HEK293 (cell line): ENCODE data around the gene KLHDC3.
"Not testable (repeated sequence)": the region's sequence is repeated elsewhere in the genome, so short reads cannot be mapped to it uniquely, and the experiment has no call there.

Experiments
- CTCF ChIA-PET: fragments of 350-600 bp; formaldehyde crosslinking; extraction: SDS; loops from one replicate; lab custom pipeline; 2021; ENCODE audit warnings: antibody characterized with exemption; lab: Yijun Ruan, JAX
- POLR2A ChIA-PET: fragments of 300-600 bp; formaldehyde crosslinking; extraction: SDS; loops from one replicate; lab custom pipeline; 2020; ENCODE audit warnings: antibody characterized with exemption, inconsistent platforms; lab: Yijun Ruan, JAX
- H3K27ac ChIP-seq: fragments of 200-500 bp; sonication (Bioruptor generic); 2 replicates; pipeline ENCODE4 v1.5.1; 2014; ENCODE audit warnings: low read depth, low read length, control low read depth, inconsistent platforms; ENCODE audit errors: extremely low read depth
- H3K36me3 ChIP-seq, 2 experiments: fragments of 200-500 bp in 1 of 2; sonication (Bioruptor generic) in 1 of 2; 1 replicate in 1 of 2; 2 replicates in 1 of 2; pipeline ENCODE4 v1.5.1; 2014 to 2017; ENCODE audit warnings: inconsistent platforms in 2 of 2, low read length in 2 of 2; ENCODE audit not compliant: control insufficient read depth in 2 of 2, insufficient read depth in 1 of 2
- H3K4me1 ChIP-seq: fragments of 200-500 bp; sonication (Bioruptor generic); 2 replicates; pipeline ENCODE4 v1.5.1; 2014; ENCODE audit warnings: mild to moderate bottlenecking, low read length, inconsistent platforms; ENCODE audit not compliant: control insufficient read depth, insufficient read depth
- H3K4me3 ChIP-seq: 2 replicates; pipeline ENCODE4 v1.5.1; 2011; ENCODE audit warnings: low read depth, mild to moderate bottlenecking, control low read depth, low read length, moderate library complexity
- H3K9me3 ChIP-seq: fragments of 200-500 bp; sonication (Bioruptor generic); 2 replicates; pipeline ENCODE4 v1.5.1; 2014; ENCODE audit warnings: low read depth, low read length, inconsistent platforms; ENCODE audit not compliant: control insufficient read depth, insufficient read depth
- FEZF1 ChIP-seq: fragments of 450-650 bp; formaldehyde crosslinking; IDR thresholded peaks from 2 replicates; pipeline ENCODE4 v1.5.1; 2016; ENCODE audit warnings: missing biosample characterization, missing genetic modification characterization
- HOXC10 ChIP-seq: sonication (generic); formaldehyde crosslinking; IDR thresholded peaks from 2 replicates; pipeline ENCODE4 v1.8.1; 2023; ENCODE audit warnings: mild to moderate bottlenecking, missing genetic modification reagents
- HOXD13 ChIP-seq: sonication (generic); formaldehyde crosslinking; IDR thresholded peaks from 2 replicates; pipeline ENCODE4 v1.8.0; 2022; ENCODE audit warnings: missing genetic modification reagents, borderline replicate concordance
- KLF7 ChIP-seq: fragments of 450-650 bp; formaldehyde crosslinking; IDR thresholded peaks from 2 replicates; pipeline ENCODE4 v1.5.1; 2016; ENCODE audit warnings: missing biosample characterization, missing genetic modification characterization, borderline replicate concordance
- OSR2 ChIP-seq: fragments of 450-650 bp; formaldehyde crosslinking; IDR thresholded peaks from 2 replicates; pipeline ENCODE4 v1.5.1; 2016; ENCODE audit warnings: missing biosample characterization, missing genetic modification characterization
- SP7 ChIP-seq: fragments of 450-650 bp; formaldehyde crosslinking; IDR thresholded peaks from 2 replicates; pipeline ENCODE4 v1.5.1; 2016; ENCODE audit warnings: missing biosample characterization, missing genetic modification characterization
- TRIM28 ChIP-seq: IDR thresholded peaks from 2 replicates; pipeline ENCODE4 v1.6.1; 2011; ENCODE audit warnings: low read length, control low read depth, borderline replicate concordance
- YY2 ChIP-seq: fragments of 450-650 bp; formaldehyde crosslinking; IDR thresholded peaks from 2 replicates; pipeline ENCODE4 v1.5.1; 2016; ENCODE audit warnings: missing biosample characterization, missing genetic modification characterization
- ZBTB8A ChIP-seq: fragments of 450-650 bp; formaldehyde crosslinking; IDR thresholded peaks from 2 replicates; pipeline ENCODE4 v1.5.1; 2016; ENCODE audit warnings: missing biosample characterization, missing genetic modification characterization
- ZNF112 ChIP-seq: fragments of 450-650 bp; formaldehyde crosslinking; IDR thresholded peaks from 2 replicates; pipeline ENCODE4 v1.5.0; 2017; ENCODE audit warnings: missing biosample characterization, missing genetic modification characterization
- ZNF140 ChIP-seq: fragments of 450-650 bp; formaldehyde crosslinking; IDR thresholded peaks from 2 replicates; pipeline ENCODE4 v1.5.1; 2016; ENCODE audit warnings: missing biosample characterization, missing genetic modification characterization
- ZNF23 ChIP-seq: fragments of 450-650 bp; formaldehyde crosslinking; IDR thresholded peaks from 2 replicates; pipeline ENCODE4 v1.5.1; 2016; ENCODE audit warnings: missing biosample characterization, missing genetic modification characterization, borderline replicate concordance
- ZNF302 ChIP-seq: fragments of 450-650 bp; formaldehyde crosslinking; IDR thresholded peaks from 2 replicates; pipeline ENCODE4 v1.5.1; 2016; ENCODE audit warnings: missing biosample characterization, missing genetic modification characterization, low read depth
- ZNF341 ChIP-seq: fragments of 450-650 bp; formaldehyde crosslinking; IDR thresholded peaks from 2 replicates; pipeline ENCODE4; 2016; ENCODE audit warnings: low read depth, missing biosample characterization, missing genetic modification characterization
- ZNF350 ChIP-seq: fragments of 450-650 bp; formaldehyde crosslinking; IDR thresholded peaks from 2 replicates; pipeline ENCODE4 v1.5.0; 2017; ENCODE audit warnings: missing biosample characterization, mild to moderate bottlenecking, missing genetic modification characterization
- ZNF354C ChIP-seq: fragments of 450-650 bp; formaldehyde crosslinking; IDR thresholded peaks from 2 replicates; pipeline ENCODE4 v1.5.1; 2016; ENCODE audit warnings: missing biosample characterization, missing genetic modification characterization, low read depth, borderline replicate concordance
- ZNF37A ChIP-seq: fragments of 450-650 bp; IDR thresholded peaks from 2 replicates; pipeline ENCODE4 v1.5.1; 2018; ENCODE audit warnings: missing biosample characterization, missing genetic modification characterization
- ZNF391 ChIP-seq: fragments of 450-650 bp; formaldehyde crosslinking; IDR thresholded peaks from 2 replicates; pipeline ENCODE4 v1.5.1; 2016; ENCODE audit warnings: low read depth, missing biosample characterization, missing genetic modification characterization, borderline replicate concordance
- ZNF433 ChIP-seq: fragments of 450-650 bp; formaldehyde crosslinking; IDR thresholded peaks from 2 replicates; pipeline ENCODE4 v1.5.1; 2016; ENCODE audit warnings: missing biosample characterization, missing genetic modification characterization, low read depth
- ZNF513 ChIP-seq: fragments of 450-650 bp; IDR thresholded peaks from 2 replicates; pipeline ENCODE4 v1.5.1; 2018; ENCODE audit warnings: missing biosample characterization, missing genetic modification characterization
- ZNF558 ChIP-seq: fragments of 450-650 bp; formaldehyde crosslinking; IDR thresholded peaks from 2 replicates; pipeline ENCODE4 v1.5.1; 2016; ENCODE audit warnings: missing biosample characterization, missing genetic modification characterization
- ZNF664 ChIP-seq: fragments of 450-650 bp; formaldehyde crosslinking; IDR thresholded peaks from 2 replicates; pipeline ENCODE4 v1.5.1; 2016; ENCODE audit warnings: missing biosample characterization, missing genetic modification characterization
- ZNF670 ChIP-seq: fragments of 450-650 bp; formaldehyde crosslinking; IDR thresholded peaks from 2 replicates; pipeline ENCODE4 v1.5.1; 2016; ENCODE audit warnings: missing biosample characterization, missing genetic modification characterization, low read depth
- ZNF768 ChIP-seq: fragments of 450-650 bp; formaldehyde crosslinking; IDR thresholded peaks from 2 replicates; pipeline ENCODE4 v1.5.1; 2018; ENCODE audit warnings: missing biosample characterization, mild to moderate bottlenecking, missing genetic modification characterization
- ZSCAN5A ChIP-seq: fragments of 450-650 bp; formaldehyde crosslinking; IDR thresholded peaks from 2 replicates; pipeline ENCODE4 v1.5.1; 2016; ENCODE audit warnings: missing biosample characterization, missing genetic modification characterization
- TF ChIP-seq, protein P1 (sequence below): fragments of 450-650 bp; formaldehyde crosslinking; IDR thresholded peaks from 2 replicates; pipeline ENCODE4 v1.5.1; 2016; ENCODE audit warnings: missing biosample characterization, missing genetic modification characterization, low read depth

The KLHDC3 gene

GRCh38 chr6:42993445-42993844, 20.6 kb upstream of the KLHDC3 start (continued):
- TF ChIP-seq ZNF391 (tag by site-specific recombination): no peak
- no peak for TF ChIP-seq ZNF768 (tag by site-specific recombination)
- no peak for TF ChIP-seq HOXC10
- no peak for TF ChIP-seq ZNF513
- TF ChIP-seq ZNF350 (tag by site-specific recombination): no peak
- TF ChIP-seq ZNF433 (tag by site-specific recombination): no peak
- no peak for TF ChIP-seq ZNF23 (tag by site-specific recombination)
- TF ChIP-seq, all 188 proteins: peak for 0

GRCh38 chr6:42996513-42996912, 17.5 kb upstream of the KLHDC3 start:
- Histone ChIP-seq H3K4me1 (no peaks in the 10 kb centered on the region), H3K4me3 (no peak overlapping the region), H3K36me3 (peaks cover 7 to 16% of the 10 kb centered on the region in 2 experiments; a peak in 2 of 3 replicates), H3K27ac (no peak overlapping the region), H3K9me3 (no peaks in the 10 kb centered on the region)
- POLR2A ChIA-PET: interaction anchor here (0.8 to 8.3 kb wide), 7 partner anchors 9 to 78 kb away, joined by 3 to 31 read pairs (median 5); partner anchors contain the start of genes KLC4, KLHDC3, MEA1 and MRPL2
- CTCF ChIA-PET: interaction anchor here (0.6 to 2.7 kb wide), 8 partner anchors 10 to 512 kb away, joined by 3 to 10 read pairs (median 4); partner anchors contain the start of gene PPP2R5D
- no peak for TF ChIP-seq TRIM28
- no peak for TF ChIP-seq ZNF302 (tag by site-specific recombination)
- TF ChIP-seq HOXC10: no peak
- TF ChIP-seq ZNF670: no peak
- TF ChIP-seq YY2 (tag by site-specific recombination): no peak
- no peak for TF ChIP-seq HOXD13
- TF ChIP-seq, protein P1, sequence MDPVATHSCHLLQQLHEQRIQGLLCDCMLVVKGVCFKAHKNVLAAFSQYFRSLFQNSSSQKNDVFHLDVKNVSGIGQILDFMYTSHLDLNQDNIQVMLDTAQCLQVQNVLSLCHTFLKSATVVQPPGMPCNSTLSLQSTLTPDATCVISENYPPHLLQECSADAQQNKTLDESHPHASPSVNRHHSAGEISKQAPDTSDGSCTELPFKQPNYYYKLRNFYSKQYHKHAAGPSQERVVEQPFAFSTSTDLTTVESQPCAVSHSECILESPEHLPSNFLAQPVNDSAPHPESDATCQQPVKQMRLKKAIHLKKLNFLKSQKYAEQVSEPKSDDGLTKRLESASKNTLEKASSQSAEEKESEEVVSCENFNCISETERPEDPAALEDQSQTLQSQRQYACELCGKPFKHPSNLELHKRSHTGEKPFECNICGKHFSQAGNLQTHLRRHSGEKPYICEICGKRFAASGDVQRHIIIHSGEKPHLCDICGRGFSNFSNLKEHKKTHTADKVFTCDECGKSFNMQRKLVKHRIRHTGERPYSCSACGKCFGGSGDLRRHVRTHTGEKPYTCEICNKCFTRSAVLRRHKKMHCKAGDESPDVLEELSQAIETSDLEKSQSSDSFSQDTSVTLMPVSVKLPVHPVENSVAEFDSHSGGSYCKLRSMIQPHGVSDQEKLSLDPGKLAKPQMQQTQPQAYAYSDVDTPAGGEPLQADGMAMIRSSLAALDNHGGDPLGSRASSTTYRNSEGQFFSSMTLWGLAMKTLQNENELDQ (tag by site-specific recombination): no peak
- no peak for TF ChIP-seq ZNF341 (tag by site-specific recombination)
- TF ChIP-seq FEZF1 (tag by site-specific recombination): no peak
- TF ChIP-seq ZNF558 (tag by site-specific recombination): no peak
- TF ChIP-seq ZSCAN5A (tag by site-specific recombination): no peak
- no peak for TF ChIP-seq KLF7 (tag by site-specific recombination)
- TF ChIP-seq ZNF37A: no peak
- no peak for TF ChIP-seq SP7 (tag by site-specific recombination)
- TF ChIP-seq ZBTB8A: no peak
- TF ChIP-seq OSR2 (tag by site-specific recombination): no peak
- TF ChIP-seq ZNF664: no peak
- TF ChIP-seq ZNF354C (tag by site-specific recombination): no peak
- TF ChIP-seq ZNF140 (tag by site-specific recombination): no peak
- no peak for TF ChIP-seq ZNF112

- H3K9me3 ChIP-seq, H3K4me1 ChIP-seq, H3K4me3 ChIP-seq, H3K27ac ChIP-seq: not testable (repeated sequence)
- H3K36me3 ChIP-seq: peaks cover 7 to 15% of the 10 kb centered on the region in 2 experiments; a peak in 2 of 3 replicates
- ChIA-PET POLR2A (interaction anchor here (1.0 to 8.3 kb wide), 5 partner anchors 13 to 19 kb away, joined by 3 to 31 read pairs (median 16); partner anchors contain the start of genes KLHDC3, MEA1, PEX6 and PPP2R5D), CTCF (interaction anchor here (1.0 to 2.1 kb wide), 3 partner anchors 71 to 146 kb away, joined by 3 to 6 read pairs (median 4); no protein-coding TSS in a partner anchor)
These were observed 15.8 kb upstream of the KLHDC3 start for GRCh38 chr6:42998205-42998604.
